Stimulated activated CD8-positive, alpha-beta memory T cell treated with anti-CD3 and anti-CD28 coated beads, Interleukin-12 subunit alpha, Interleukin-12 subunit beta, amount 100 ng/mL, for 4 hours (primary cell): ENCODE results near the gene HHATL.
A peak's percentile ranks its signal among the peaks of the same experiment; 100 is the strongest.

ENCODE experiments used
- DNase-seq: peaks from one replicate; pipeline ENCODE4 v3.0.0-alpha.2; 2020; ENCODE audit warnings: low read depth

HHATL gene

GRCh38 chr3:42712344-42712648 lies 9.7 kb upstream of the HHATL start:
- DNase-seq, result no peak

GRCh38 chr3:42711491-42712343 lies 9.1 kb upstream of the HHATL start:
- DNase-seq, result no peak

GRCh38 chr3:42710323-42711021 lies 7.9 kb upstream of the HHATL start:
- DNase-seq, result no peak

GRCh38 chr3:42709621-42710020 lies 7.0 kb upstream of the HHATL start:
- DNase-seq, result no peak

GRCh38 chr3:42708611-42709151 lies 6.1 kb upstream of the HHATL start:
- no peak for DNase-seq

DNA sequence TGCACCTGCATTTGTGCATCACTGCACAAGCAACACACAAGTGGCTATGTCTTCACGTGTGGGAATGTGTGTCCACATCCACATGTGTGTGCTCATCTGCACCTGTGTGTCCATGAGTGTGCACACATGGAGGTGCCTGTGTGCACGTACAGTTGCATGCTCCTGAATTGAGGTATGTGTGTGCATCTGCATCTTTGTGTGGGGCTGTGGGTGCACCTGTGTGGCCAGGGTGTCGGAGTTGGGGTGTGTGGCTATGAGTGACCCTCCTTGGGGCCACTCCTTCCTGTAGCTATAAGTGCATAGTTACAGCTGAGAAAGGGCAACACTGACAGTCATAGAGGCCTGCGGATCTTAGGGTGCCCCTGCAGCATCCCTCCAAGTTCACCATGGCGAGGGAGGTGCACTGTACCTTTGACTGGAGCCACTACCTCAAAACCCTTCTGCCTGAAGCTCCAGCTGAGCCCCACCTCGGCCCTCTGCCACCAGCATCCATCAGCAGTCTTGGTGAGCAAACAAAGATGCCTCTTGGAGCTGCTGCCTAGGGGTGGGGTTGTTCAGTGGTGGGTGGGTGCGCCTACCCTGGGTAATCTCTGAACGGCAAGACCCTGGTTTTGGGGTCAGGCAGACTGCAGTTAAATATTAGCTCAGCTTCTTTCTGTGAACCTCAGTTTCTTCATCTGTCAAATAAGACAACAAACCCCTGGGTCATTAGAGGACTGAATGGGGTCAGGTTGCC lies 5.2 kb upstream of the HHATL start:
- DNase-seq, result no peak

GRCh38 chr3:42706721-42707619 lies 4.4 kb upstream of the HHATL start:
- no peak for DNase-seq

DNA sequence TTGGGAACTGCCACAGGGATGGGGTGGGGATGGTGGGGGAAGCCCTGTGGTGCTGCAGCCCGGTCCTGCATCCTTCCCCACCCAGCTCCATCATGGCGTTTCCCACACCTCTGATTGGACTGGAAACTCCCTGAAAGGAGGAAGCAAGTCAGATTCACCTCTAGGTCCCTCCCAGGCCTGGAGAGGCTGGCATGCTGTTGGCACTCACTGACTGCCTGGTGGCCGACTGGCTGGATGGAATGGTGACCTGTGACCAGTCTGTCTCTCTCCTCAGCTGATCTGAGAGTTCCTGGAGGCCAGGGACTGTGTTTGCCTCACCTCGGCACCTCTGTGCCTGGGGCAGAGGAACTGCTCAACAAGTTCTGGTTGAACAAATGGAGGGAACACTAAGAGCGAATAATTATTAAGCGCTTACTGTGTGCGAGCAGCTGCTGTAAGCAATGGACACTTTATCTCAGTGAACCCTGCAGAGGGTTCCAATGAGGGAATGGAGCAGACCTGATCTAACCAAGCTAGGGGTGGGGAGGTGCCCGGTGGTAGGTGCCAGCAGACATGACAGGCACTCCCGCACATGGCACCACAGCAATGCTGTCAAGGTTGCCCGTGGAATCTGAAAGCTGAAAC lies 3.5 kb upstream of the HHATL start:
- DNase-seq, result no peak

DNA sequence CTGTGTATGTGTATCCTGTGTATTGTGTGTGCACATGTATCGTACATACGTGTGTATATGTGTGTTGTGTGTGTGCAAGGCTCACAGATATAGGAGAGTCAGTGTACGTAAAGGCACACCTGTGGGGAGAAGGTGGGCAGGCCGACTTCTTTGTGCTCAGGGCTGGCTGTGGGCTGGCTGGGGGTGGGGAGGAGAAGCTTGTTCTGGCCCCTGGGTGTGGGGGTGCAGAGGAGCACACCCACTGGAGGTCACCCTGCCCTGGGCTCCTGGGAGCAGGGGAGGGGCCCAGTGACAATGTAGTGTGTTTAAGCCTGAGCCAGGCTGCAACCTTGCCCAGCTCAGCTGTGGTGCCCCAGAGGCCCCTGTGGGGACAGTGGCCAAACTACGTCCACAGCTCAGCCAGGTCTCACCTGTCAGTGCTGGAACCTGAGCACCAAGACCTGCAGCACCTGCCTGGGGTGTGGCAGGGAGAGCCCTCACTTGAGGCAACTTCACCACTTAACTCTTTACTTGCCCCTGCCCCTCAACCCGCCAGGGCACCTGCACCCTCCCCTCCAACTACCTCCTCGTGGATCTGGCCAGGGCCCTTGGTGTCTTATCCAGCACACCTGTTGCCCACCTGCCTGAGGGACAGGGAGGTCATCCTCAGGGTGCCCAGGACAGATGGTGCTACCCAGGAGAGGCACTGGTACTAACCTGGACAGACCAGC lies 2.6 kb upstream of the HHATL start:
- DNase-seq, result no peak

GRCh38 chr3:42704136-42704841 lies 1.7 kb upstream of the HHATL start:
- DNase-seq, result no peak

DNA sequence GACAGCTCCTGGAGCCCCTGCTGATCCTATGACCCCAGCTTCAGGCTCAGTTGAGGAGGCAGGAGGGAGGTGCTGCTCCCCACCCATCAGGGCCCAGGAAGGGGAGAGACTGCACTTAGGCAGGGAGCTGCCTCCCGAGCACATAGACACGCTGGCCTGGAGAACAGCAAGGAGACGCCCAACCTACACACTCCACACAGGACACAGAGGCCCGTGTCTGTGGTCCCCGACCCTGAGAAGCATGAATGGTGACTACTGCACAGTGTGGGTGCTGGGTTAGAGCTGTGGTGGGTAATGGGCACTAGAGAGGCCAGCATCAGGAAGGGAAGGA lies 1.1 kb upstream of the HHATL start:
- DNase-seq, result no peak

DNA sequence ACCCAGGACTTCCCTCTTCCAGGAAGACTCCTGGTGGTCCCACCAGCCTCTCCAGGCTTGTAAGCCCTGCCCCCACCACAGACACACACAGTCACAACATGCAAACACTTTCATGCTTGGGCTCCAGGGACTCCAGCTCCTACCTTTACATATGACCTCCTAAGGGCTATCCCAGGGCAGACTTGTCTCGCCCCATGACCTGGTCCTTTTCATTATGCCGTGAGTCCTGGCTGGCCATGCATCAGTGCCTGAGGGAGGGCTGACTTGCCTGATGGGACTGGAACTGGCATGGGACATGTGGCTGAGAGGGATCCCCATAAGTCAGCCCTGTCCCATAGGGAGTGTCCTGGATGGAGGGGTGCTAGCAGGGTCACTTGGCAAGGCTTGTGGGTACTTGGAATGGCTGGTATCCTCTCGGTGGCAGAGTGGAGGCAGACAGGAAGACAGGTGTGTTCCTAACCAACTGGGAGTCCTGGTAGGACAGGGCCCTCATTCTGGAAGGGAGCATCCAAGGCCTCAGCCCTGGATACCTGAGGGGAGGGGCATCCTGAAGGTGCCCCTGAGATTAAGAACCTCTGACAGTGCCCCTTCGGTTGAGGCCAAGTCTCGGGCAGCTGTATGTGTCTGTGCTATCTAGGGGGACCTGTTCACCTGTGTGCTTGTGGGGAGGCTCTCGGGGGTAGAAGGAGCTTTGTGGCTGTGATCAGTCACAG lies 540 bp upstream of the HHATL start:
- no peak for DNase-seq

- DNase-seq, result peak; percentile 10
Measured at GRCh38 chr3:42701371-42702065, 1.1 kb downstream of the HHATL start.

DNA sequence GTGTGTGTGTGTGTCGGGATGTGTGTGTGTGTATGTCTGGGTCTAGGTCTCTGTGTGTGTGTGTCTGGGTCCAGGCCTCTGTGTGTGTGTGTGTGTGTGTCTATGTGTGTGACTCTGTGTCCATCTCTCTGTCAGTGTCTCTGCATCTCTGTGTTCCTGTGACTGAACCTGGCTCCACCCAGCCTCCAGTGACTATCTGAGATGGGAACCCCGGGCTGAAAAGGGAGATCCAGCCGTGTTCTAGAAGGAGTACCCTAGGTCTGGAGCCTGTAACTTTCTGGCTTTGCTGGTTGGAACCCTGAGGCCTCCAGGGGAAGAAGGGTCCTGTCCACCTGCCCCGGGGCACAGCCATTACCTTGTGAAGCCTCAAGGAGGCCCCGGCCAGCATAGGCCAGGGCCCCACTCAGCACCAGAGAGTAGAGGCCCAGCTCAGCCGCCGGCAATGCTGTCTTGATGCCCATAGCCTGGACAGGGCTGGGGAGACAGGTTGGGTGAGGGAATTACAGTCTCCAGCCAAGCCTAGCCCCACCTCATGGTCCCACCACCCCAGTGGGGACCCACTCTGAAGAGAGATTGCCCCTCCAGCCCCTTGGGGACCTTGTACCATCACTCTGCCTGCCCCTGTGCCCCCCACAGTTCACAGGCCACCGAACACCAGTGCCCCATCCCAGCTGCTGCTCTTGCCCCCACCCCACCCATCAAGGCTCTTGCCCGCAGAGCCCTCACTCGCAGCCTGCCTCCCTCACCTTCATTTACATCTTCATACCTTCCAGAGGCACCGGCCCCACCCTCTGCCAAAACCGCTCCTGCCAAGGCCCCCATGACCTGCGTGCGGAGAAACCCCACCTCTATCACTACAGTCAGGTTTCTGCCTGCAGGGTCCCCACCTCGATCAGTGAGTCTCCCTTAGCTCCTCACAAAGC lies 2.0 kb downstream of the HHATL start:
- no peak for DNase-seq

GRCh38 chr3:42699511-42699971 lies 3.1 kb downstream of the HHATL start:
- DNase-seq, result no peak

DNA sequence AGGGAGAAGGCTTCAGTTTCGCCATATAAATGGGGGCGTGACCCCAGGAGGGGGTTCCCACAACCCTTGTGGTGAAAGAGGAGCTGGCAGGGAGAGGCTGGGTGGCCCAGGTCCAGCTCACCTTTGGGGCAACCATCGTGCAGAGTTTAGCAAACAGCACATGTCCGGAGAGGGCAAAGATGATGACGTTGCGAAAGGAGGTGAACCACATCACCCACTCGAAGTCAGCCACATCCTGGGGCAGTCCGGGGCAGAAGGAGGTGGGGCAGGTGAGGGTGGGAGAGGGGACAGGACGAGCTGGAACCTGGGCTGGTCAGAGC lies 3.7 kb downstream of the HHATL start:
- no peak for DNase-seq

DNA sequence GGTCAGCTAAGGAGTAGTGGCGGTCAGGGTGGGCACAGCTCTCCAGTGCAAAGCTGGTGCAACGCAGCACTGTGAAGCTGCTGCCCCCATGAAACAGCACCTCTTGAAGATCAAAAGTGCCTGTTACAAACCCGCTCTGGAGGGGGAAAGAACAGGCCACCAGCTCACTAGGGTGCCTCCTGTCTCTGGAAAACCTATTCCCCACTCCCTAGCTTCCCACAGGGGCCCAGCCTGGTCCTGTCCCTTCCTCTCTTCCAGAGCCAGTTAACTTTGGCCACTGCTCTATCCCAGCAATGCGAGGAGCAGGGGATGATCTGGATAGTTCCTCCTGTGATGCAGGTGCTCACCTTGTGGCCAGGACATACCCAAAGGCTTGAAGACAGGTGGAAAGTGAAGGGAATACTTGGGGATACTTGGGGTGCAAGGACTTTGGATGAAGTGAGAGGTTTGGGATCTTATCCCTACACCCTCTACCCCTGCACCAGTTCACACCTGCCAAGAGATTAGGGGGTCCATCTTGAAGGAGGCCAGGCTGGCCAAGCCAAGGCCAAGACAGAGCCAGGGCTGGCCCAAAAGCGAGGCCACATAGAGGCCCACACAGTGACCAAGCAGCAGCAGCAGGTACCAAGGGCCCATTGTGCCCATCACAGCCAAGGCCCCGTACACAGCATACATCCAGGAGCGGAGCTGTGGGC lies 4.2 kb downstream of the HHATL start:
- DNase-seq, result no peak
